ENCODE results near the gene MAP2K7.
"Not testable (repeated sequence)": the region's sequence is repeated elsewhere in the genome, so short reads cannot be mapped to it uniquely, and the experiment has no call there.

Gene MAP2K7

GRCh38 chr19:7920519-7921301 lies 17.0 kb downstream of the MAP2K7 start:
- DNase-seq, result peak; percentile 99

DNA sequence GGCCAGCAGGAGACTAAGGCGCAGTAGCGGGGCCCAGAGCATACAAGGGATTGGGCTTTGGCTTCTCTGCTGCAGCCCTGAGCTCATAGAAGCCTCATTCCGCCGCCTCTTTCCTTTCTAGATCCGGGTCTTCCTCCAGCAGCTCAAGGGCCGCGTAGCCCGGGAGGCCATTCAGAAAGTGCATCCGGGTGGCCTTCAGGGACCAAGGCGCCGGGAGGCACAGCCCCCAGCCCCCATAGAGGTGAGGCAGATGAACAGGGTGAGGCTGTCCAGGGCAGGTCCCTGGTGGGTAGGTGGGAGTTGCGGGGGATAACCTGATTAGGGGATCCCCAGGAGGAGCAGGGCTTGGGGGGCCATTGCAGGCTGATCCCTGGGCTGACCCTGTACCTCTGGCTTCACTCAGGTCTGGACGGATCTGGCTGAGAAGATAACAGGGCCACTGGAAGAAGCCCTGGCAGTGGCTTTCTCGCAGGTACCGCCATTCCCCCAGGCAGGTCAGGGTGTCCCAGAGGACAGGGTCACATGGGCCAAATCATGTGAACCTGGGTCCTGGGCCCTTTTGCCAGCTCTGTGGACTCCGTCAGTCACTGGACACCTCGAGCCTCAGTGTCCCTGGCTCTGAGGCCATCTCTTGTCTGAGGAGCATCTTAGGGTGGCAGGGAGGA lies 17.8 kb downstream of the MAP2K7 start:
- DNase-seq, result no peak

DNA sequence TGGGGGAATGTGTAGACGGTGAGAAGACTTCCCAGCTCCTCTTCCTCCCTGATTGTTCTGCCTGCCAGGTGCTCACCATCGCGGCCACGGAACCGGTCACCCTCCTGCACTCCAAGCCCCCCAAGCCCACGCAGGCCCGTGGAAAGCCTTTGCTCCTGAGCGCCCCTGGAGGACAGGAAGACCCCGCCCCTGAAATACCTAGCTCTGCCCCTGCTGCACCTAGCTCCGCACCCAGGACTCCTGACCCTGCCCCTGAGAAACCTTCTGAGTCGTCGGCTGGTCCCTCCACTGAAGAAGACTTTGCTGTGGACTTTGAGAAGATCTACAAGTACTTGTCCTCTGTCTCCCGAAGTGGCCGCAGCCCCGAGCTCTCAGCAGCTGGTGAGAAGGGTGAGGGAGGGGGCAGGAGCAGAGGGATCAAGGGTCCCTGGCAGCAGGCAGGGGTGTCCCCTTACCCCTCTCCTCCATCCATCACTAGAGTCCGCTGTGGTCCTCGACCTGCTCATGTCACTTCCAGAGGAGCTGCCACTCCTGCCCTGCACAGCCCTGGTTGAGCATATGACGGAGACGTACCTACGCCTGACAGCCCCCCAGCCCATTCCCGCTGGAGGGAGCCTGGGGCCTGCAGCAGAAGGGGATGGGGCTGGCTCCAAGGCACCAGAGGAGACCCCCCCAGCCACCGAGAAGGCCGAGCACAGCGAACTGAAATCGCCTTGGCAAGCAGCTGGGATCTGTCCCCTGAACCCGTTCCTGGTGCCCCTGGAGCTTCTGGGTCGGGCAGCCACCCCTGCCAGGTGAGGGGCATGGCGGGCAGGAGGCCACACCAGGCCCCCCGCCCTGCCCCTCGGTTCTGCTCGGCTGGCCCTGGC lies 18.5 kb downstream of the MAP2K7 start:
- no peak for DNase-seq

DNA sequence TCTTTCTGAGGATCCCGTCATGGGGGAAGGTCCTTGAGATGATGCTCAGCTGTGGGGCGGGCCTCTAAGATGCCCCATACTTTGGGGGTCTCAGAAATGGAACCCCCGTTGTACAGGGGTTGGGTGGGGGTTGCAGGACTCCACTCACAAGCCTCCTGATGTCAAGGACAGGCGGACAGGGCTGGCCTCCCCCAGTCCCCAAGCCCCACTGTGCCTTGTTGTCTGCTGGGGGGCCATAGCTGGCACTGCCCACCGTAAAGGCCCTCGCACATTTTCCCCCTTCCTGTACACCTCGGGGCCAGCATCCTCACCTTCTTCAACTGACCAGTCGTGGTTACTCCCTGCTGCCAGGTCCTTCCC lies 19.1 kb downstream of the MAP2K7 start:
- DNase-seq, result no peak

- no peak for DNase-seq
Measured at GRCh38 chr19:7923295-7924191, 19.9 kb downstream of the MAP2K7 start.

GRCh38 chr19:7924241-7924640 lies 20.6 kb downstream of the MAP2K7 start:
- DNase-seq, result no peak

GRCh38 chr19:7924651-7925170 lies 21.0 kb downstream of the MAP2K7 start:
- DNase-seq, result no peak

DNA sequence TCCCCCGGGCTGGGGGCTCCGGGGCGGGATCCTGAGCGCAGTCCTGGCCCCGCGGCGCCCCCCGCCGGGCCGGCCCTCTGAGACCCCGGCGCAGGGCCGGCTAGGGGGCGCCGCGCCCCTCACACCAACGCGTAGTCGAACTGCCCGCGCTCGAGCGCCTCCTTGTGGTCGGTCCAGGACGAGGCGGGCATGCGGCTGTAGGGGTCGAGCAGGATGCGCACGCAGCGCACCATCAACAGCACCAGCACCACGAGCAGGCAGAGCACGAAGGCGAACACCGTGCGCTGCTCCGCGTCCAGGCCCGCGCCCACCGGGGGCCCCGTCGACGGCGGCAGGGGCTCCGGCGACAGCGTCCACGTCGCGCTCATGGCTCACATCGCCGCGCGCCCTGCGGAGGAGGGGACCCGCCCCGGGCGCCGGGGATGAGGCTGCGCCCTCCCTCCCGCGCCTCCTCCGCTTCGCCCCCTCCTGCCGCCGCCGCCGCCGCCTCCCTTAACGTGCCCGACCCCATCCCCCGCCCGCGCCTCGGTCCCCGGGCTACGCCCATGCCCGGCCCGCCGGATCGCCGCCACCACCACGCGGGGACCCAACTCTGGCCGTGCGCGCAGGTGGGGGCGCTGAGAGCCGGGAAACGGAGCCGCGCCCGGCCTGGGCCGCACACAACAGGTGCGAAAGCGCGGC lies 21.6 kb downstream of the MAP2K7 start:
- peak; percentile 90 for DNase-seq

- DNase-seq, result peak; percentile 83 to 87
Measured at GRCh38 chr19:7926021-7926726, 22.5 kb downstream of the MAP2K7 start, which contains the start of gene CTXN1. Gene CTXN1, minus strand, starts transcription at chr19:7926135. Its CDS starts 597 bp downstream, at chr19:7925538.

DNA sequence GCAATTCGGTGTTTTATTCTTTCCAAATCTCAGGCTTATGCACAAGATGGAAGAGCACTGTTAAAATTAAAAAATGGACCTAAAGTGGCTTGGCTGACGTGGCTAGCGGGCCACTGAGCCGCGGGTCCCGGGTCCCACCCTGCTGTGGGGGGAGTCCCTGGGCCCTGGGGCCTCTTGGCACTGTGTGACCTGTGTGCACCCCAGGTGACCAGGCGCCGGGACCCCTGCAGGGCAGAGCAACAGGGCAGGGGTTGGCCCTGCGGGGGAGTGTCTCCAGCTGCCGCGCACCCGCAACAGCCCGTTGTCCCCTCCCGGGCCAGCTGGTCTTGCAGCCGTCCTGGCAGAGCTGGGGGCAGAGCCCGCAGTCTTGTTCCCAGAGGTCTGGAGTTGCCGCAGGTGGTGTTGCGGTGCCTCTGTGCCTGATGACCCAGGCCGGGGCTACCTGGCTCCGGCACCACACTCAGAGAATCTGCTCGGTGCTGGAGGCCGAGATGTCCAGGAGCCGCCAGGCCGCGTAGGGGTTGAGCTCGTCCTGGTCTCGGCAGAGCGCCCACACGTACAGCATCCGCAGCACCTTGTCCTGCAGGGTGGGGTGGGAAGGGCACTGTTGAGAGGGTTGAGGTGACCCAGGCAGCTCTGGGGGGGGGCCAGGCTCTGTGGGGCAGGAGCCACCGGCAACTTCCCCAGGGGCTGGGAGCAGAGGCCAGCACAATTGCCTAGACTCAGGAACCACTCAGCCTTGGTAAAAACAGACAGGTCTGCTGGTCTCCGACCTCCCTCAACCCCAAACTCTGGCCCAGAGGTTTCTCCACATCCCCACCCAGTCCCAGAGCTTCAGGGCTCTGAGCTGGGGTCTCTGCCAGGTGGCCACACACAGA lies 23.3 kb downstream of the MAP2K7 start:
- no peak for DNase-seq

DNA sequence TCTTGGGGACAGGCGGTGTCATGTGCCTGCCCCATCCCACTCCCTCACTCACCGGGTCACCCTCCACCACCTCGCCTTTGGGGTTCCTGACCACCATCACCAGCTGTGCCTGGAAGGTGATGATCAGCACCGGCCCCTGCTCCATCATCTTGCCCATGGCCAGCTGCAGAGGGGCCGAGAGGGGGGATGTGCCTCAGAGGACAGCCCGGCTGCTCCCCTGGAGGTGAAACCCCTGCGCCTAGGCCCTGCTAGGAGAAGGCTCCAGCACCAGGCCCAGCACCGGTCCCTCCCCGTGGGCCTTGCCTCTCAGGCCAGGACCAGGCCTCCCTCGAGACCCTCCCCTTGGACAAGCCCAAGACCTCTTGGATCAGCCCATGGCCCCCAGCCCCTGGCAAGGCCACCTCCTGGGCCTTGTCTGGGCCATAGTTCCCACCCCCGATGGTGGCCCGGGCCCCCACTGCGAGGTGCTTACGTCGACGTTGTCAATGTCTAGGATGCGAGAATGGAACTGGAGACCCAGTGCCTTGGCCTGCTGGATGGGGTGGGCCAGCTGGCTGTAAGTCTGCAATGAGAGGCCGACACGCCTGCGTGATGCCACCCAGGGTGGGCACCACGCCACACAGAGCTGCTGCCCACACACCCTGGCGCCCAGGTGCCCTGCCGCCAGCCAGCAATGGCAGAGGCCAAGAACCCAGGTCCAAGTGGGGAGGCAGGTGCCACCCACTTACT lies 24.1 kb downstream of the MAP2K7 start:
- no peak for DNase-seq

DNA sequence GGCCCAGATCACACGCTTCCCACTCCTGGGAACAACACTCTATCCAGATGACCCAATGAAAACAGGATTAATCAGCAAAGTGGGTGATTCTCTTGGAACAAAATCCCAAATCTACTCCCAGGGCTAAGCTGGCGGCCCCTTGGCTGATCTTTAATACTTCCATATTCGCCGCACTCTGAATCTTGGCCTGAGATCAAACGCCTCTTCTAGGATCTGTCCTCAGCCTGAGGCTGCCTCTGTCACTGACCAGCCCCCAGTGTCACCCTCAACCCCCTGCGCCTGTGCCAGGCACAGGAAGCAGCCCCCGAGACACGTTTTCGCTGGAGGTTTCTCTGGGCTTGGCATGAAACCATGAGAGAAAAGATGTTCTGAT lies 24.6 kb downstream of the MAP2K7 start:
- no peak for DNase-seq

DNA sequence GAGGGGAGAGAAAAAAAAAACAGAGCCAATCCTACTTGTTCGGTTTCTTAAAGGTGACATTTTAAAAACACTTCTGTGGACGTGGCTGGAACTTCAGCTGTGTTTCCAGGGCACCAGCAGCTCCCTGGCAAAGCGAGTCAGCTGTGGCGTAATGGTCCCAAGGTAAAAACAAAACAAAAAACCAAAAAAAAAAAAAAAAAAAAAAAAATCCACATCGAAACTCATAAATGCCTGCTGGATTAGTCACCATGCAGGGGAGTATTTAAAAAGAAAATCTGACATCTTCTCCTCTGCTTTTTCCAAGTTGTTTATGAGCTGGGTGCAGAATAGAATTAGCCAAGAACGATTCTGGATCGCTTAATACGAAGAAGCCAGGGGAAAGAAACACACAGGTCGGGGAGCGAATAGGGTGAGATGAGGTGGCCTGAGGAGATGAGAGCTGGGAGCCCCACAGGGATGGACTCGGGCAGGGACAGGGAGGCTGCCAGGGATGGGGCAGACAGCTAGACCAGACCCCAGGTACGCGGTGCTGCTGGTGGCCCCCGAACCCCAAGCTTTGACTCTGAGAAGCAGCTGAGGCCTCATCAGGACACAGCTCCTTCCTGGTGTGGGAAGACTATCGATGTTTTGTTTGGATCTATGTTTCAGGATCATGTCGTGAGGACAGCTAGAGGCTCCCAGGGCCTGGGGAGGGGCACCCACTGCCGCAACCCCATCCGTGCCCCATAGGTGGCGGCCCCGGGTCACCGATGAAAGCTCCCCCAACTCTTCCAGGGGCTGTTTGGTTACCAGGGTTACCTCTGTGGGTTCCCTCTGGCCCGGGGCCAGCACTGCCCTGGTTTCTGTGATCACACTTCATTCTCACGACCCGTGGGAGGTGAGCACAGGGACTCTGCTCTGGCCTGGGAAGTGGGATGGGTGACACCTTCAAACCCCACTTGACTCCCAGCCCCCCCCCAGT lies 25.3 kb downstream of the MAP2K7 start:
- peak; percentile 75 to 77 for DNase-seq

- not testable (repeated sequence) for DNase-seq
Measured at GRCh38 chr19:7930030-7930429, 26.4 kb downstream of the MAP2K7 start.

DNA sequence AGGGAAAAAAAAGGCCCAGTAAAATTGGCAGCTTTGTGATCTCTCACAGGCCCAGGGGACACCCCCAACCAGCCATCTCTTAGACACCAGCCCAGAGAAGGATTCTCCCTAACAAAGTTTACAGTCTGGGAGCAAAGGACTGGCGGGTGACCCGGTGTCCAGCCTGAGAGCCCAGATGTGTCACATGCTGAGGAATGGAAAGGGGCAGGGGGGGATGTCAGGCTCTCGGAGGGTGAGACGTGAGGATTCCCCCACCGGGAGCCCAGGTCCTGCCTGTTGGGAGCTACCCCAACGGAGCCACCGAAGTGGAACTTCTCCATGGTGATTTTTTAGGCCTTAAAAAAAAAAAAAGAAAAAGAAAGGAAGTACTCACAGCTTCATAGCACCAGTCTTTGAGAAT lies 27.1 kb downstream of the MAP2K7 start:
- DNase-seq, result no peak

- DNase-seq, result no peak
Measured at GRCh38 chr19:7931221-7932061, 27.8 kb downstream of the MAP2K7 start.
